Fibroblast of villous mesenchyme (primary cell): Measurements from ENCODE around the gene RBM19. TPM values are rescaled to one million over a fixed set of nuclear protein-coding genes. Genes with fewer than 3 reads are reported as not detected.

Source experiments
- DNase-seq: peaks from one replicate; pipeline ENCODE4 v3.0.0-alpha.2; 2010; ENCODE audit warnings: low read depth
- H3K4me3 ChIP-seq: 2 replicates; pipeline ENCODE4 v1.5.1; 2011; ENCODE audit warnings: low read depth, mild to moderate bottlenecking, low read length
- CTCF ChIP-seq: IDR thresholded peaks from 2 replicates; pipeline ENCODE4 v1.5.1; 2012; ENCODE audit warnings: low read depth, mild to moderate bottlenecking, low read length; ENCODE audit not compliant: insufficient read depth
- total RNA-seq: library from RNA; depleted of rRNA; stranded (reverse); fragments of >200 nt; gene quantifications from 2 replicates; pipeline ENCODE4 v1.2.3, GENCODE V29; 2012

The RBM19 gene
- total RNA-seq, 1 donor = 26.8 TPM

- no peak for DNase-seq
- no peak overlapping the region for H3K4me3 ChIP-seq
- TF ChIP-seq CTCF = no peak
Observed at GRCh38 chr12:113846883-113847755, 119.0 kb downstream of the RBM19 start.

DNA sequence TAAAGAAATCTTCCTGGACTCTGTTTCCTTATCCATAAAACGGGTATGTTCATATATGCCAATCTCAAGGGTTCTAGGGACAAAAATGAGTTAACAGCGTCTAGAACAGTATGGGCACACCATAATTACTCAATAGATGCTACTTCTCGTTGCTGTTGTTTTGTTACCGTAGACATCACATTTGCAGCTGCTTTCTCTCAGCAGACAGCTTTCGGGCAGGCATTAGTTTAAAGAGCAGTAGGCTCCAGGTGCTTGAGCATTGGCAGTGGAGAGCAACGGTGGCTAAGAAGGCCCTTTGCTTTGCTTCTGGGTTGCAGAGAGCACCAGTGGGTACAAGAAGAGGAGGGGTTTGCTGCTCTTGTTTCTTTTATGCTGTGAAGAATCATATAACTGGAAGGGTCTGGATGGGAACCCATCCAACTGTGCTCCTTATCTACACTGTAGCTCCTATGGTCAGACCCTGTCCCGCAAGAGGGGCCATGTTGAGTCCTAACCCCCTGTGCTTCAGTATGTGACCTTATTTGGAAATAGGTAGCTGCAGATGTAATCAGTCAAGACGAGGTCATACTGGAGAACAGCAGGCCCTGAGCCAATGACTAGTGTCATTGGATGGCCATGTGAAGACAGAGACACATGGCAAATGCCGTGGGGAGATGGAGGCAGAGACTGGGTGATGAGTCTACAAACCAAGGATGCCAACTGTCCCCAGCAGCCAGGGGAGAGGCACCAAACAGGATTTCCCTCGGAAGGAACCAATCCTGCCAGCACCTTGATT lies 120.0 kb downstream of the RBM19 start:
- no peak overlapping the region for H3K4me3 ChIP-seq
- TF ChIP-seq CTCF = no peak
- no peak for DNase-seq

GRCh38 chr12:113844495-113845210 lies 121.5 kb downstream of the RBM19 start:
- TF ChIP-seq CTCF = no peak
- no peak for DNase-seq
- H3K4me3 ChIP-seq = no peak overlapping the region

DNA sequence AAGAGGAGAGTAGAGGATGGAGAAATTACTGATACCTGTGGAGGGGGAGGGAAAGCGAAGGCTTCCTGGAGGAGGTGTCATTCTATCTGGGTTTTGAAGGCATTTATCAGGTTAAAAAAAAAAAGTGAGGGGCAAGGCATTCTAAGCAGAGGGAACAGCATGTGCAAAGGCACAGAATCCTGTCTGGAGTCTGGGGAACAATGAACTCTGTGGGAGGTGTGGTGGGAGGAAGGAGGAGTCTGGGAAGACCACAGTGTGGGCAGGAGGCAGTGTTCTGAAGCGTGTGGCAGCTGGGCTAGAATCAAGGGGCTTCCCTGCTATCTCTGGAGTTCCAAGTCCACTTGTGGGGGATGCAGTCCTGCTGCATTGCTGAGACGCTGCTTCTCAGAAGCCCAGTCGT lies 123.4 kb downstream of the RBM19 start:
- DNase-seq = no peak
- H3K4me3 ChIP-seq = no peak overlapping the region
- TF ChIP-seq CTCF = no peak

DNA sequence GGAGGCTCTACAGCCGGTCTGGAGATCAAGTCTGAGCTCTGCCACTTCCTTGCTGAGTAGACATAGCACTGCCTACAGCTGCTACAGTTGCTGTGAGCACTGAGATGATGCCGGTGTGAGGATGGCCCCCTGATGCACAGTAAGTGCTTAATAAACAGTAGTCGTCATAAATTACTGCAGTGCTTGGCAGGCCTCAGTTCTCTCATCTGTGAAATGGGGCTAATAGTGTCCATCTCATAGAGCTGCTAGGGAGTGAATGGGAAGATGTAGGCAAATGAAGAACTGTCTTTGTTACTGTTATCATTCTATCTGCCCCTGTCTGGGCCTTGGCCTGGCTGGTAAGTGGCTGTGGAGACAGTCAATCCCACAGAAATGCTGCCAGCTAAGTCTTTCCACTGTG lies 124.3 kb downstream of the RBM19 start:
- TF ChIP-seq CTCF = no peak
- no peak for DNase-seq

GRCh38 chr12:113840401-113841042 lies 125.6 kb downstream of the RBM19 start:
- no peak overlapping the region for H3K4me3 ChIP-seq
- TF ChIP-seq CTCF = no peak
- no peak for DNase-seq

More for the DNA sequence above, 124.3 kb downstream of the RBM19 start:
- no peak overlapping the region for H3K4me3 ChIP-seq
